HCT116 (cell line): ENCODE measurements around the gene C2CD2. TPM values are rescaled to one million over a fixed set of nuclear protein-coding genes. Genes with fewer than 3 reads are reported as not detected.

Source experiments
- ATAC-seq: fragments of 200-7000 bp; cut with Tn5 transposase; 2 replicates; pipeline ENCODE4 v1.9.1; 2020; ENCODE audit warnings: mild to moderate bottlenecking, moderate library complexity
- BruUV-seq: library from RNA; stranded (reverse); fragments of 400-500 nt; replicated peaks from 2 replicates; lab custom pipeline; 2021; lab: Mats Ljungman, UMichigan
- CTCF ChIA-PET: fragments of 300-600 bp; sonication (Branson Sonifier 250); formaldehyde crosslinking; loops from one replicate; lab custom pipeline; 2021; ENCODE audit warnings: antibody characterized with exemption; lab: Charles Lee
- POLR2A ChIA-PET: fragments of 300-600, 350-600 bp; sonication (Branson Sonifier 250); formaldehyde crosslinking; loops from one replicate; lab custom pipeline; 2021; ENCODE audit warnings: antibody characterized with exemption; lab: Charles Lee
- RAD21 ChIA-PET, 2 experiments: fragments of 300-600 bp; sonication (Branson Sonifier 250); formaldehyde crosslinking; loops; one replicate each; lab custom pipeline; 2023; ENCODE audit warnings: low total read pairs in 2 of 2; ENCODE audit not compliant: uncharacterized antibody in 2 of 2, unreplicated experiment in 2 of 2, low non-redundant PET in 1 of 2; lab: Charles Lee
- DNase-seq: peaks from one replicate; pipeline ENCODE4 v3.0.0-alpha.2; 2010; ENCODE audit warnings: low read depth, low spot score
- H2AFZ ChIP-seq: fragments of 200-600 bp; shearing (Covaris generic), sonication (generic); 2 replicates; pipeline ENCODE4 v1.6.1; 2017; ENCODE audit warnings: low read depth, mixed run types, mixed read lengths, antibody characterized with exemption, low read length; ENCODE audit not compliant: poor library complexity, severe bottlenecking
- H3K27ac ChIP-seq: 2 replicates; pipeline ENCODE4 v1.5.1; 2012; ENCODE audit warnings: low read depth, low read length
- H3K27me3 ChIP-seq: fragments of 200-600 bp; sonication (generic); 2 replicates; pipeline ENCODE4 v1.6.1; 2016; ENCODE audit warnings: mixed run types, low read length, mixed read lengths; ENCODE audit not compliant: insufficient read depth
- H3K36me3 ChIP-seq, 2 experiments: fragments of 200-500 bp in 1 of 2; fragments of 200-600 bp in 1 of 2; sonication (Bioruptor generic) in 1 of 2; sonication (generic) in 1 of 2; 2 replicates each; pipeline versions ENCODE4 v1.5.1 to v1.6.1; 2014 to 2016; ENCODE audit warnings: low read length in 2 of 2, inconsistent platforms in 1 of 2, mixed read lengths in 1 of 2, mixed run types in 1 of 2; ENCODE audit not compliant: insufficient read depth in 2 of 2, control insufficient read depth in 1 of 2
- H3K4me1 ChIP-seq, 2 experiments: fragments of 200-600 bp in 1 of 2; sonication (generic) in 1 of 2; 2 replicates each; pipeline versions ENCODE4 v1.5.1 to v1.6.1; 2012 to 2017; ENCODE audit warnings: low read length in 2 of 2, inconsistent platforms in 1 of 2, mild to moderate bottlenecking in 1 of 2, mixed read lengths in 1 of 2, mixed run types in 1 of 2, moderate library complexity in 1 of 2; ENCODE audit not compliant: insufficient read depth in 2 of 2, control insufficient read depth in 1 of 2
- H3K4me2 ChIP-seq: fragments of 200-600 bp; sonication (generic); 2 replicates; pipeline ENCODE4 v1.6.1; 2017; ENCODE audit warnings: mixed run types, low read length, mixed read lengths
- H3K4me3 ChIP-seq, 2 experiments: fragments of 200-600 bp in 1 of 2; sonication (generic) in 1 of 2; replicated peaks in 1 of 2; 2 replicates each; pipeline ENCODE4 v1.5.1; 2011 to 2016; ENCODE audit warnings: low read length in 2 of 2, control low read depth in 1 of 2, low read depth in 1 of 2, mild to moderate bottlenecking in 1 of 2, mixed read lengths in 1 of 2, mixed run types in 1 of 2
- H3K79me2 ChIP-seq: fragments of 200-600 bp; sonication (generic); 2 replicates; pipeline ENCODE4 v1.6.1; 2017; ENCODE audit warnings: mild to moderate bottlenecking, mixed run types, low read length, moderate library complexity, mixed read lengths; ENCODE audit not compliant: insufficient read depth
- H3K9ac ChIP-seq: fragments of 200-600 bp; sonication (generic); 2 replicates; pipeline ENCODE4 v1.6.1; 2016; ENCODE audit warnings: low read length, mixed read lengths
- H3K9me2 ChIP-seq: fragments of 200-600 bp; sonication (generic), shearing (Covaris generic); 2 replicates; pipeline ENCODE4 v1.6.1; 2017; ENCODE audit warnings: mixed run types, mild to moderate bottlenecking, moderate library complexity; ENCODE audit not compliant: insufficient read depth
- H3K9me3 ChIP-seq, 2 experiments: fragments of 200-500 bp in 1 of 2; fragments of 200-600 bp in 1 of 2; sonication (Bioruptor generic) in 1 of 2; sonication (generic) in 1 of 2; 2 replicates each; pipeline ENCODE4 v1.6.1; 2014 to 2017; ENCODE audit warnings: low read length in 2 of 2, mixed read lengths in 2 of 2, inconsistent platforms in 1 of 2, low read depth in 1 of 2, mild to moderate bottlenecking in 1 of 2, mixed run types in 1 of 2, moderate library complexity in 1 of 2; ENCODE audit not compliant: control insufficient read depth in 1 of 2, insufficient read depth in 1 of 2
- H4K20me1 ChIP-seq: fragments of 200-600 bp; sonication (generic), shearing (Covaris generic); 2 replicates; pipeline ENCODE4 v1.6.1; 2017; ENCODE audit warnings: mixed run types, mild to moderate bottlenecking, moderate library complexity; ENCODE audit not compliant: insufficient read depth
- ATF3 ChIP-seq: IDR thresholded peaks from 2 replicates; pipeline ENCODE4 v1.6.1; 2012
- CEBPB ChIP-seq: IDR thresholded peaks from 2 replicates; pipeline ENCODE4 v1.6.1; 2012; ENCODE audit warnings: low read depth
- CTCF ChIP-seq, 3 experiments: fragments of 200-600 bp in 1 of 3; sonication (generic) in 1 of 3; IDR thresholded peaks in 2 of 3; conservative IDR thresholded peaks in 1 of 3; 2 replicates each; pipeline ENCODE4 v1.5.1; 2012 to 2017; ENCODE audit warnings: low read depth in 2 of 3, low read length in 2 of 3, antibody characterized with exemption in 1 of 3, borderline replicate concordance in 1 of 3, control low read depth in 1 of 3, mild to moderate bottlenecking in 1 of 3, mixed read lengths in 1 of 3, mixed run types in 1 of 3, moderate library complexity in 1 of 3; ENCODE audit not compliant: insufficient read depth in 1 of 3
- EGR1 ChIP-seq: IDR thresholded peaks from 2 replicates; pipeline ENCODE4 v1.6.1; 2012; ENCODE audit warnings: low read depth
- ELF1 ChIP-seq: IDR thresholded peaks from 2 replicates; pipeline ENCODE4 v1.6.1; 2012; ENCODE audit warnings: low read depth, borderline replicate concordance
- EZH2 ChIP-seq: fragments of 200-600 bp; sonication (generic); IDR thresholded peaks from 2 replicates; pipeline ENCODE4 v1.6.1; 2017; ENCODE audit warnings: antibody characterized with exemption, mixed run types
- FOSL1 ChIP-seq: IDR thresholded peaks from 2 replicates; pipeline ENCODE4 v1.6.1; 2012; ENCODE audit warnings: low read depth
- JUND ChIP-seq: IDR thresholded peaks from 2 replicates; pipeline ENCODE4 v1.6.1; 2012
- MAX ChIP-seq: IDR thresholded peaks from 2 replicates; pipeline ENCODE4 v1.6.1; 2012
- RAD21 ChIP-seq: IDR thresholded peaks from 2 replicates; pipeline ENCODE4 v1.6.1; 2012; ENCODE audit warnings: low read depth, mild to moderate bottlenecking
- REST ChIP-seq: IDR thresholded peaks from 2 replicates; pipeline ENCODE4 v1.6.1; 2012; ENCODE audit warnings: low read depth
- SRF ChIP-seq: IDR thresholded peaks from 2 replicates; pipeline ENCODE4 v1.6.1; 2012; ENCODE audit warnings: low read depth
- TCF7L2 ChIP-seq: IDR thresholded peaks from 2 replicates; pipeline ENCODE4 v1.7.0; 2011; ENCODE audit warnings: borderline replicate concordance, inconsistent platforms; ENCODE audit not compliant: insufficient read depth, insufficient read length; ENCODE audit errors: extremely low read depth
- YY1 ChIP-seq: IDR thresholded peaks from 2 replicates; pipeline ENCODE4 v1.6.1; 2011; ENCODE audit warnings: low read length, low read depth, moderate library complexity, mild to moderate bottlenecking; ENCODE audit not compliant: insufficient replicate concordance; ENCODE audit errors: extremely low read depth
- ZBTB33 ChIP-seq: IDR thresholded peaks from 2 replicates; pipeline ENCODE4 v1.6.1; 2011; ENCODE audit warnings: mild to moderate bottlenecking, low read length, moderate library complexity; ENCODE audit not compliant: insufficient replicate concordance; ENCODE audit errors: extremely low read depth
- ZNF274 ChIP-seq: fragments of 200-500 bp; sonication (Bioruptor generic); IDR thresholded peaks from 2 replicates; pipeline ENCODE4 v1.6.1; 2014; ENCODE audit warnings: mild to moderate bottlenecking, low read depth, low read length, inconsistent platforms
- intact Hi-C: fragments of 100-400 bp; cut with micrococcal nuclease; formaldehyde crosslinking; loops from 2 replicates; pipeline ENCODE4 v1.10.0; 2022
- total RNA-seq: library from RNA; stranded (reverse); gene quantifications from one replicate; pipeline ENCODE4 v1.2.1, GENCODE V29; 2021; ENCODE audit not compliant: unreplicated experiment

Gene C2CD2
- total RNA-seq, 1 experiment from 2014 or later, result 22.0 TPM

GRCh38 chr21:41883582-41883981 lies 70.2 kb downstream of the C2CD2 start:
- BruUV-seq, result no TSS peak
- Histone ChIP-seq H3K9ac (no peak overlapping the region), H4K20me1 (no peaks in the 10 kb centered on the region), H3K4me2 (no peak overlapping the region), H3K27me3 (no peaks in the 10 kb centered on the region), H3K79me2 (no peaks in the 10 kb centered on the region), H3K4me3 (no peak overlapping the region), H3K4me1 (peaks cover 0 to 16% of the 10 kb centered on the region in 2 experiments; a peak in 1 of 4 replicates), H2AFZ (no peak overlapping the region), H3K36me3 (peaks cover 0 to 2% of the 10 kb centered on the region in 2 experiments; a peak in 1 of 4 replicates), H3K9me3 (no peaks in the 10 kb centered on the region), H3K27ac (no peak overlapping the region), H3K9me2 (no peaks in the 10 kb centered on the region)
- RAD21 ChIA-PET, result no interaction called here
- TF ChIP-seq CEBPB, result no peak
- no peak for TF ChIP-seq JUND
- TF ChIP-seq ZNF274, result no peak
- TF ChIP-seq YY1, result no peak
- TF ChIP-seq CTCF (IDR thresholded peaks at IDR 0.05 in 2 of 3, conservative IDR thresholded peaks at IDR 0.05 in 1 of 3; ENCODE audit: borderline replicate concordance in 1 of 3, insufficient read depth in 1 of 3, low read depth in 2 of 3, low read length in 2 of 3), result no peak
- TF ChIP-seq MAX, result no peak
- no peak for TF ChIP-seq ZBTB33
- no peak for TF ChIP-seq RAD21
- TF ChIP-seq REST, result no peak
- no peak for TF ChIP-seq EGR1
- no peak for TF ChIP-seq SRF
- TF ChIP-seq ELF1, result no peak
- no peak for TF ChIP-seq ATF3
- no peak for TF ChIP-seq TCF7L2
- no peak for TF ChIP-seq EZH2
- no peak for TF ChIP-seq FOSL1
- POLR2A ChIA-PET, result no interaction called here
- intact Hi-C loops, result loop anchor here (10.0 kb wide), 1 partner anchor 981 kb away; no protein-coding TSS in a partner anchor
- ATAC-seq (no peak), DNase-seq (no peak)
- CTCF ChIA-PET, result no interaction called here
